ENCODE data around the gene GDE1.

GDE1 gene

GRCh38 chr16:19486051-19486450 is 35.8 kb downstream of the GDE1 start:
- DNase-seq (ENCODE audit: low read depth): no peak

- no peak for DNase-seq (ENCODE audit: low read depth)
These were observed 36.3 kb downstream of the GDE1 start for GRCh38 chr16:19485611-19486010.

- no peak for DNase-seq (ENCODE audit: low read depth)
These were observed 37.8 kb downstream of the GDE1 start for GRCh38 chr16:19484096-19484495.

- DNase-seq (ENCODE audit: low read depth): no peak
These were observed 39.6 kb downstream of the GDE1 start for GRCh38 chr16:19482291-19482690.

- no peak for DNase-seq (ENCODE audit: low read depth)
These were observed 40.1 kb downstream of the GDE1 start for GRCh38 chr16:19481769-19482168.

- peak; percentile 13 for DNase-seq (ENCODE audit: low read depth)
These were observed 40.6 kb downstream of the GDE1 start for GRCh38 chr16:19481296-19481695.

GRCh38 chr16:19479302-19479721 is 42.6 kb downstream of the GDE1 start:
- no peak for DNase-seq (ENCODE audit: low read depth)

- no peak for DNase-seq (ENCODE audit: low read depth)
These were observed 43.4 kb downstream of the GDE1 start for GRCh38 chr16:19478505-19478904.

GRCh38 chr16:19474617-19475016 is 47.3 kb downstream of the GDE1 start:
- DNase-seq (ENCODE audit: low read depth): no peak

- no peak for DNase-seq (ENCODE audit: low read depth)
These were observed 49.4 kb downstream of the GDE1 start for GRCh38 chr16:19472482-19472881.

- DNase-seq (ENCODE audit: low read depth): no peak
These were observed 53.6 kb downstream of the GDE1 start for GRCh38 chr16:19468300-19468699.

GRCh38 chr16:19463468-19464315 is 58.2 kb downstream of the GDE1 start:
- no peak for DNase-seq (ENCODE audit: low read depth)

GRCh38 chr16:19460397-19460796 is 61.5 kb downstream of the GDE1 start:
- DNase-seq (ENCODE audit: low read depth): no peak

- no peak for DNase-seq (ENCODE audit: low read depth)
These were observed 63.0 kb downstream of the GDE1 start for GRCh38 chr16:19458722-19459379.

Measured in amniotic epithelial cell (primary cell).